PC-3 (cell line): Measurements from ENCODE around the gene RBBP8.

ENCODE experiments used
- EZH2 ChIP-seq: fragments of 300-600 bp; sonication (generic); IDR thresholded peaks from one replicate; pipeline ENCODE4 v1.6.1; 2017; ENCODE audit warnings: antibody characterized with exemption, mild to moderate bottlenecking, low read length; ENCODE audit not compliant: unreplicated experiment
- TF ChIP-seq, protein P1 (sequence below): fragments of 300-600 bp; sonication (generic); conservative IDR thresholded peaks from 2 replicates; pipeline ENCODE4 v1.5.1; 2017; ENCODE audit warnings: antibody characterized with exemption, low read depth, mild to moderate bottlenecking, low read length

DNA sequence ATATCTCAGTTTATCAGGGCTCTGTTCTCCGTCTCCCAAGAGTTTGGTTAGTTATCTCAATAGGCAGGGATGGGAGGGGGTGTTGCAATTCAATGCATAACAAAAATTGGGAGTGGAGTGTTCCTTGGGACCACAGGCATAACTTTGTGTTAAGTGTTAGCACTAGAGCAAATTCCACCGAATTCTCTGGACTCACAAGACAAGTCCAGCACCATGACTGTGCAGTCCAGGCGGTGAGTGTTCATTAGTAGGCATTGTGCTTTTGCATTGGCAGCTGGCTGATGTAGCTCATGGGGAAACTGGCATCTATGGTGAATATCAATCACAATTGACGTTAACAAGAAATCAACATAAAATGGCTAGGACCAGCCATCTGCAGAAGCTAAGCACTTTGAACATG, 123.2 kb downstream of the RBBP8 start:
- TF ChIP-seq, protein P1, sequence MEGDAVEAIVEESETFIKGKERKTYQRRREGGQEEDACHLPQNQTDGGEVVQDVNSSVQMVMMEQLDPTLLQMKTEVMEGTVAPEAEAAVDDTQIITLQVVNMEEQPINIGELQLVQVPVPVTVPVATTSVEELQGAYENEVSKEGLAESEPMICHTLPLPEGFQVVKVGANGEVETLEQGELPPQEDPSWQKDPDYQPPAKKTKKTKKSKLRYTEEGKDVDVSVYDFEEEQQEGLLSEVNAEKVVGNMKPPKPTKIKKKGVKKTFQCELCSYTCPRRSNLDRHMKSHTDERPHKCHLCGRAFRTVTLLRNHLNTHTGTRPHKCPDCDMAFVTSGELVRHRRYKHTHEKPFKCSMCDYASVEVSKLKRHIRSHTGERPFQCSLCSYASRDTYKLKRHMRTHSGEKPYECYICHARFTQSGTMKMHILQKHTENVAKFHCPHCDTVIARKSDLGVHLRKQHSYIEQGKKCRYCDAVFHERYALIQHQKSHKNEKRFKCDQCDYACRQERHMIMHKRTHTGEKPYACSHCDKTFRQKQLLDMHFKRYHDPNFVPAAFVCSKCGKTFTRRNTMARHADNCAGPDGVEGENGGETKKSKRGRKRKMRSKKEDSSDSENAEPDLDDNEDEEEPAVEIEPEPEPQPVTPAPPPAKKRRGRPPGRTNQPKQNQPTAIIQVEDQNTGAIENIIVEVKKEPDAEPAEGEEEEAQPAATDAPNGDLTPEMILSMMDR: no peak
- TF ChIP-seq EZH2: no peak
